ENCODE data around the gene KRIT1.

The KRIT1 gene

GRCh38 chr7:92149736-92150239 is 95.9 kb downstream of the KRIT1 start:
- no peaks in the 10 kb centered on the region for H3F3A ChIP-seq (ENCODE audit: control insufficient read depth, insufficient read depth)
- H3K9me3 ChIP-seq (ENCODE audit: control insufficient read depth, insufficient read depth, low read length): no peaks in the 10 kb centered on the region
- H3K27ac ChIP-seq (ENCODE audit: low read depth, low read length): no peak overlapping the region
- H3K9me2 ChIP-seq (replicated peaks; ENCODE audit: control insufficient read depth, low read length): no peaks in the 10 kb centered on the region
- no peaks in the 10 kb centered on the region for H4K20me1 ChIP-seq (ENCODE audit: control insufficient read depth, insufficient read depth, low read depth, low read length)
- no peaks in the 10 kb centered on the region for H3K36me3 ChIP-seq (ENCODE audit: control insufficient read depth, low read length)
- no peak overlapping the region for H3K4me3 ChIP-seq (ENCODE audit: low read length)
- no peaks in the 10 kb centered on the region for H3K4me1 ChIP-seq (ENCODE audit: control insufficient read depth, low read length)
- H3K4me2 ChIP-seq (ENCODE audit: low read length): no peak overlapping the region
- H3K27me3 ChIP-seq (ENCODE audit: control insufficient read depth, low read length): no peaks in the 10 kb centered on the region
- H3K79me2 ChIP-seq (ENCODE audit: control insufficient read depth, low read length): no peaks in the 10 kb centered on the region
- TF ChIP-seq EZH2phosphoT487 (IDR thresholded peaks at IDR 0.05; ENCODE audit: borderline replicate concordance, low read length): no peak
- TF ChIP-seq, protein P1, sequence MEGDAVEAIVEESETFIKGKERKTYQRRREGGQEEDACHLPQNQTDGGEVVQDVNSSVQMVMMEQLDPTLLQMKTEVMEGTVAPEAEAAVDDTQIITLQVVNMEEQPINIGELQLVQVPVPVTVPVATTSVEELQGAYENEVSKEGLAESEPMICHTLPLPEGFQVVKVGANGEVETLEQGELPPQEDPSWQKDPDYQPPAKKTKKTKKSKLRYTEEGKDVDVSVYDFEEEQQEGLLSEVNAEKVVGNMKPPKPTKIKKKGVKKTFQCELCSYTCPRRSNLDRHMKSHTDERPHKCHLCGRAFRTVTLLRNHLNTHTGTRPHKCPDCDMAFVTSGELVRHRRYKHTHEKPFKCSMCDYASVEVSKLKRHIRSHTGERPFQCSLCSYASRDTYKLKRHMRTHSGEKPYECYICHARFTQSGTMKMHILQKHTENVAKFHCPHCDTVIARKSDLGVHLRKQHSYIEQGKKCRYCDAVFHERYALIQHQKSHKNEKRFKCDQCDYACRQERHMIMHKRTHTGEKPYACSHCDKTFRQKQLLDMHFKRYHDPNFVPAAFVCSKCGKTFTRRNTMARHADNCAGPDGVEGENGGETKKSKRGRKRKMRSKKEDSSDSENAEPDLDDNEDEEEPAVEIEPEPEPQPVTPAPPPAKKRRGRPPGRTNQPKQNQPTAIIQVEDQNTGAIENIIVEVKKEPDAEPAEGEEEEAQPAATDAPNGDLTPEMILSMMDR (IDR thresholded peaks at IDR 0.05; ENCODE audit: low read depth, low read length, poor library complexity, severe bottlenecking): no peak
